Peyer's patch (tissue), 4 donors: ENCODE results near the gene SLC6A18.
"Not testable (repeated sequence)": the region's sequence is repeated elsewhere in the genome, so short reads cannot be mapped to it uniquely, and the experiment has no call there.

Experiments used
- CTCF ChIP-seq, 6 experiments: fragments of 450-650 bp in 4 of 6; fragments of 200-600 bp in 2 of 6; sonication (generic) in 1 of 6; IDR thresholded peaks; one replicate each; pipeline ENCODE4 v1.5.1; 2017 to 2019; ENCODE audit warnings: antibody characterized with exemption in 6 of 6, mild to moderate bottlenecking in 3 of 6, moderate library complexity in 1 of 6
- POLR2A ChIP-seq, 2 donors: fragments of 450-650 bp; IDR thresholded peaks; one replicate each; pipeline ENCODE4 v1.5.1; 2017; ENCODE audit warnings: antibody characterized with exemption in 2 of 2, mild to moderate bottlenecking in 2 of 2, moderate library complexity in 2 of 2

GRCh38 chr5:1283729-1284041 is 58.5 kb downstream of the SLC6A18 start:
- TF ChIP-seq CTCF, POLR2A (IDR thresholded peaks at IDR 0.05): not testable (repeated sequence)
